Renal cortex interstitium (tissue), 11 donors: Measurements from ENCODE around the gene BRF1. TPM values are rescaled to one million over a fixed set of nuclear protein-coding genes. Genes with fewer than 3 reads are reported as not detected.

Source experiments
- DNase-seq, 11 donors: peaks; one replicate each; pipeline ENCODE4 v3.0.0-alpha.2; 2013; ENCODE audit warnings: low read depth in 9 of 11, low spot score in 4 of 11; ENCODE audit errors: extremely low read depth in 1 of 11
- polyA plus RNA-seq, 3 donors: library from polyadenylated mRNA; unstranded; fragments of 120-200 nt; gene quantifications; one replicate each; pipeline ENCODE4 v1.2.1, GENCODE V29; 2013; ENCODE audit not compliant: insufficient read length in 3 of 3

BRF1 gene
- polyA plus RNA-seq, 3 donors: 24.8 to 40.0 (median 36.0) TPM

- DNase-seq: no peak
These were observed 126.6 kb downstream of the BRF1 start for GRCh38 chr14:105173901-105174894.

- DNase-seq: no peak
These were observed 127.7 kb downstream of the BRF1 start for GRCh38 chr14:105173145-105173544.

GRCh38 chr14:105172476-105172875 lies 128.3 kb downstream of the BRF1 start:
- DNase-seq: no peak

GRCh38 chr14:105171004-105171673 lies 129.7 kb downstream of the BRF1 start:
- no peak for DNase-seq

- no peak for DNase-seq
These were observed 130.8 kb downstream of the BRF1 start for GRCh38 chr14:105169776-105170655.

- DNase-seq: no peak
These were observed 131.8 kb downstream of the BRF1 start for GRCh38 chr14:105168979-105169507.

- DNase-seq: no peak
These were observed 132.3 kb downstream of the BRF1 start, which contains the start of gene JAG2 for GRCh38 chr14:105168496-105168978. Gene JAG2 (minus strand): TSS chr14:105168776. CDS start chr14:105168420, 356 bp downstream.

GRCh38 chr14:105168093-105168420 lies 132.7 kb downstream of the BRF1 start:
- no peak for DNase-seq

- no peak for DNase-seq
These were observed 133.3 kb downstream of the BRF1 start for GRCh38 chr14:105167303-105168092.

GRCh38 chr14:105166571-105167302 lies 134.1 kb downstream of the BRF1 start:
- no peak for DNase-seq

GRCh38 chr14:105165761-105166485 lies 134.9 kb downstream of the BRF1 start:
- no peak for DNase-seq

- DNase-seq: no peak
These were observed 135.6 kb downstream of the BRF1 start for GRCh38 chr14:105165134-105165704.

GRCh38 chr14:105163040-105163742 lies 137.6 kb downstream of the BRF1 start:
- no peak for DNase-seq

- no peak for DNase-seq
These were observed 138.2 kb downstream of the BRF1 start for GRCh38 chr14:105162669-105162979.

- no peak for DNase-seq
These were observed 138.7 kb downstream of the BRF1 start for GRCh38 chr14:105161964-105162668.
